Ramos (cell line): ENCODE results near the gene TRPC6.
"Not testable (repeated sequence)": the region's sequence is repeated elsewhere in the genome, so short reads cannot be mapped to it uniquely, and the experiment has no call there.

Experiments used
- in situ Hi-C: fragments of 300-500 bp; cut with MboI; formaldehyde crosslinking; loops from one replicate; pipeline ENCODE4 v1.14.3; 2022; ENCODE audit warnings: low sequenced_read_pairs; ENCODE audit not compliant: unreplicated experiment

Gene TRPC6

GRCh38 chr11:101459020-101459419 lies 124.8 kb downstream of the TRPC6 start:
- in situ Hi-C loops: no loop called here

GRCh38 chr11:101458161-101458560 lies 125.6 kb downstream of the TRPC6 start:
- in situ Hi-C loops: no loop called here

GRCh38 chr11:101456812-101457211 lies 127.0 kb downstream of the TRPC6 start:
- in situ Hi-C loops: no loop called here

GRCh38 chr11:101453682-101454081 lies 130.1 kb downstream of the TRPC6 start:
- in situ Hi-C loops: no loop called here

GRCh38 chr11:101448881-101449442 lies 134.8 kb downstream of the TRPC6 start:
- in situ Hi-C loops: no loop called here

- in situ Hi-C loops: no loop called here
These were observed 137.1 kb downstream of the TRPC6 start for GRCh38 chr11:101446726-101447125.

GRCh38 chr11:101446238-101446637 lies 137.6 kb downstream of the TRPC6 start:
- in situ Hi-C loops: no loop called here

GRCh38 chr11:101445761-101446160 lies 138.0 kb downstream of the TRPC6 start:
- in situ Hi-C loops: no loop called here

- in situ Hi-C loops: no loop called here
These were observed 139.0 kb downstream of the TRPC6 start for GRCh38 chr11:101444851-101445250.

GRCh38 chr11:101444164-101444563 lies 139.6 kb downstream of the TRPC6 start:
- in situ Hi-C loops: no loop called here

- in situ Hi-C loops: no loop called here
These were observed 140.8 kb downstream of the TRPC6 start for GRCh38 chr11:101442936-101443521.

GRCh38 chr11:101442171-101442570 lies 141.6 kb downstream of the TRPC6 start:
- in situ Hi-C loops: no loop called here

- in situ Hi-C loops: no loop called here
These were observed 142.1 kb downstream of the TRPC6 start for GRCh38 chr11:101441747-101442146.

- in situ Hi-C loops: no loop called here
These were observed 144.3 kb downstream of the TRPC6 start for GRCh38 chr11:101439488-101439887.

GRCh38 chr11:101438708-101439107 lies 145.1 kb downstream of the TRPC6 start:
- in situ Hi-C loops: not testable (repeated sequence)

- in situ Hi-C loops: no loop called here
These were observed 145.7 kb downstream of the TRPC6 start for GRCh38 chr11:101438126-101438525.

- in situ Hi-C loops: no loop called here
These were observed 147.2 kb downstream of the TRPC6 start for GRCh38 chr11:101436511-101437142.

GRCh38 chr11:101435408-101435973 lies 148.3 kb downstream of the TRPC6 start:
- in situ Hi-C loops: no loop called here

- in situ Hi-C loops: no loop called here
These were observed 149.7 kb downstream of the TRPC6 start for GRCh38 chr11:101434026-101434643.

GRCh38 chr11:101433151-101433550 lies 150.7 kb downstream of the TRPC6 start:
- in situ Hi-C loops: no loop called here
